ENCODE results near the gene TBC1D22A. TPM values are rescaled to one million over a fixed set of nuclear protein-coding genes. Genes with fewer than 3 reads are reported as not detected.

Gene TBC1D22A
- total and polyA plus RNA-seq, 2 donors from 2014 or later = 24.6 to 39.4 TPM

GRCh38 chr22:46795845-46796565 is 33.6 kb downstream of the TBC1D22A start:
- peaks cover 4 to 35% (median 17%) of the 10 kb centered on the region in 3 donors for H3K36me3 ChIP-seq (ENCODE audit: control insufficient read depth in 2 of 3, insufficient read depth in 3 of 3, low read length in 3 of 3)
- H3K4me3 ChIP-seq (ENCODE audit: low read length in 3 of 3) = no peak overlapping the region
- no peak for TF ChIP-seq CTCF (IDR thresholded peaks at IDR 0.05; ENCODE audit: borderline replicate concordance, extremely low read depth, insufficient read depth)
- H3K27ac ChIP-seq (ENCODE audit: low read depth in 2 of 2, low read length in 2 of 2) = no peak overlapping the region
- H3K4me1 ChIP-seq (ENCODE audit: control insufficient read depth in 2 of 3, insufficient read depth in 2 of 3, low read depth in 1 of 3, low read length in 3 of 3) = peaks cover 0 to 15% (median 14%) of the 10 kb centered on the region in 3 donors
- FAIRE-seq = no peak
- no peaks in the 10 kb centered on the region for H3K27me3 ChIP-seq (ENCODE audit: control insufficient read depth, insufficient read depth, low read length)
- H3K9ac ChIP-seq (ENCODE audit: low read length in 3 of 3) = no peak overlapping the region
- intact Hi-C loops (cut with DNase I) = no loop called here
- peak in 1 of 5 donors; percentile 61 for DNase-seq
- H3K9me3 ChIP-seq (ENCODE audit: control insufficient read depth in 2 of 3, insufficient read depth in 1 of 3, low read length in 3 of 3) = no peaks in the 10 kb centered on the region

GRCh38 chr22:46796566-46797195 is 34.2 kb downstream of the TBC1D22A start:
- H3K4me1 ChIP-seq (ENCODE audit: control insufficient read depth in 2 of 3, insufficient read depth in 2 of 3, low read depth in 1 of 3, low read length in 3 of 3) = peaks cover 0 to 15% (median 14%) of the 10 kb centered on the region in 3 donors
- H3K27ac ChIP-seq (ENCODE audit: low read depth in 2 of 2, low read length in 2 of 2) = no peak overlapping the region
- no peaks in the 10 kb centered on the region for H3K27me3 ChIP-seq (ENCODE audit: control insufficient read depth, insufficient read depth, low read length)
- TF ChIP-seq CTCF (IDR thresholded peaks at IDR 0.05; ENCODE audit: borderline replicate concordance, extremely low read depth, insufficient read depth) = no peak
- intact Hi-C loops (cut with DNase I) = no loop called here
- FAIRE-seq = no peak
- H3K9me3 ChIP-seq (ENCODE audit: control insufficient read depth in 2 of 3, insufficient read depth in 1 of 3, low read length in 3 of 3) = no peaks in the 10 kb centered on the region
- no peak overlapping the region for H3K4me3 ChIP-seq (ENCODE audit: low read length in 3 of 3)
- no peak overlapping the region for H3K9ac ChIP-seq (ENCODE audit: low read length in 3 of 3)
- peak in 1 of 5 donors; percentile 68 for DNase-seq
- H3K36me3 ChIP-seq (ENCODE audit: control insufficient read depth in 2 of 3, insufficient read depth in 3 of 3, low read length in 3 of 3) = peaks cover 4 to 35% (median 20%) of the 10 kb centered on the region in 3 donors

GRCh38 chr22:46797355-46797754 is 34.9 kb downstream of the TBC1D22A start:
- DNase-seq (peak; percentile 63 to 79 (median 70)), FAIRE-seq (no peak)
- intact Hi-C loops (cut with DNase I) = no loop called here
- Histone ChIP-seq H3K9ac (ENCODE audit: low read length in 3 of 3) (no peak overlapping the region), H3K4me1 (ENCODE audit: control insufficient read depth in 2 of 3, insufficient read depth in 2 of 3, low read depth in 1 of 3, low read length in 3 of 3) (peaks cover 0 to 15% (median 14%) of the 10 kb centered on the region in 3 donors), H3K27ac (ENCODE audit: low read depth in 2 of 2, low read length in 2 of 2) (no peak overlapping the region), H3K4me3 (ENCODE audit: low read length in 3 of 3) (no peak overlapping the region), H3K27me3 (ENCODE audit: control insufficient read depth, insufficient read depth, low read length) (no peaks in the 10 kb centered on the region), H3K9me3 (ENCODE audit: control insufficient read depth in 2 of 3, insufficient read depth in 1 of 3, low read length in 3 of 3) (no peaks in the 10 kb centered on the region), H3K36me3 (ENCODE audit: control insufficient read depth in 2 of 3, insufficient read depth in 3 of 3, low read length in 3 of 3) (peaks cover 4 to 35% (median 21%) of the 10 kb centered on the region in 3 donors)
- peak; percentile 42 for TF ChIP-seq CTCF (IDR thresholded peaks at IDR 0.05; ENCODE audit: borderline replicate concordance, extremely low read depth, insufficient read depth)
